ENCODE results near the gene DNM1L.
"Not testable (repeated sequence)": the region's sequence is repeated elsewhere in the genome, so short reads cannot be mapped to it uniquely, and the experiment has no call there.

Gene DNM1L

GRCh38 chr12:32697445-32697844 is 18.3 kb downstream of the DNM1L start:
- DNase-seq (ENCODE audit: low read depth), result no peak

GRCh38 chr12:32698285-32698684 is 19.2 kb downstream of the DNM1L start:
- no peak for DNase-seq (ENCODE audit: low read depth)

- DNase-seq (ENCODE audit: low read depth), result not testable (repeated sequence)
Measured at GRCh38 chr12:32699437-32699836, 20.3 kb downstream of the DNM1L start.

- DNase-seq (ENCODE audit: low read depth), result no peak
Measured at GRCh38 chr12:32702473-32702872, 23.4 kb downstream of the DNM1L start.

GRCh38 chr12:32702946-32703345 is 23.8 kb downstream of the DNM1L start:
- DNase-seq (ENCODE audit: low read depth), result no peak

GRCh38 chr12:32705783-32706182 is 26.7 kb downstream of the DNM1L start:
- no peak for DNase-seq (ENCODE audit: low read depth)

- no peak for DNase-seq (ENCODE audit: low read depth)
Measured at GRCh38 chr12:32706335-32707024, 27.4 kb downstream of the DNM1L start.

- no peak for DNase-seq (ENCODE audit: low read depth)
Measured at GRCh38 chr12:32708926-32709325, 29.8 kb downstream of the DNM1L start.

- no peak for DNase-seq (ENCODE audit: low read depth)
Measured at GRCh38 chr12:32714772-32715171, 35.7 kb downstream of the DNM1L start.

GRCh38 chr12:32718926-32719325 is 39.8 kb downstream of the DNM1L start:
- no peak for DNase-seq (ENCODE audit: low read depth)

GRCh38 chr12:32725308-32725707 is 46.2 kb downstream of the DNM1L start:
- DNase-seq (ENCODE audit: low read depth), result not testable (repeated sequence)

- no peak for DNase-seq (ENCODE audit: low read depth)
Measured at GRCh38 chr12:32726286-32726685, 47.2 kb downstream of the DNM1L start.

GRCh38 chr12:32727237-32727636 is 48.1 kb downstream of the DNM1L start:
- DNase-seq (ENCODE audit: low read depth), result no peak

GRCh38 chr12:32734952-32735351 is 55.9 kb downstream of the DNM1L start:
- no peak for DNase-seq (ENCODE audit: low read depth)

GRCh38 chr12:32736445-32736844 is 57.3 kb downstream of the DNM1L start:
- DNase-seq (ENCODE audit: low read depth), result no peak

GRCh38 chr12:32737715-32738114 is 58.6 kb downstream of the DNM1L start:
- no peak for DNase-seq (ENCODE audit: low read depth)

- no peak for DNase-seq (ENCODE audit: low read depth)
Measured at GRCh38 chr12:32739279-32739678, 60.2 kb downstream of the DNM1L start.

- DNase-seq (ENCODE audit: low read depth), result no peak
Measured at GRCh38 chr12:32742133-32742532, 63.0 kb downstream of the DNM1L start.

- no peak for DNase-seq (ENCODE audit: low read depth)
Measured at GRCh38 chr12:32743264-32743663, 64.2 kb downstream of the DNM1L start.

GRCh38 chr12:32753605-32754004 is 74.5 kb downstream of the DNM1L start:
- no peak for DNase-seq (ENCODE audit: low read depth)

- DNase-seq (ENCODE audit: low read depth), result no peak
Measured at GRCh38 chr12:32754111-32754510, 75.0 kb downstream of the DNM1L start.

- peak; percentile 74 for DNase-seq (ENCODE audit: low read depth)
Measured at GRCh38 chr12:32755051-32755653, 76.1 kb downstream of the DNM1L start.

- peak; percentile 99 for DNase-seq (ENCODE audit: low read depth)
Measured at GRCh38 chr12:32755654-32756475, 76.8 kb downstream of the DNM1L start, which contains the start of gene YARS2. Gene YARS2, minus strand, starts transcription at chr12:32755897. Its CDS starts 23 bp downstream, at chr12:32755874.
